ENCODE data around the gene RGS9. TPM values are rescaled to one million over a fixed set of nuclear protein-coding genes. Genes with fewer than 3 reads are reported as not detected.

RGS9 gene
- total RNA-seq, 4 donors from 2014 or later = 1.2 to 4.4 (median 2.8) TPM

GRCh38 chr17:65183736-65184135, 46.6 kb downstream of the RGS9 start:
- in situ Hi-C loops (cut with MboI; ENCODE audit: low sequenced_read_pairs in 4 of 4) = loop anchor here in 1 of 4 donors (25.0 kb wide), 1 partner anchor 96 kb away; no protein-coding TSS in a partner anchor
- intact Hi-C loops (cut with DNase I; ENCODE audit: low total_unique reads) = no loop called here
- H3K9me3 ChIP-seq = no peaks in the 10 kb centered on the region
- H3K27me3 ChIP-seq = peaks cover 0 to 8% (median 0%) of the 10 kb centered on the region in 3 donors
- no peak overlapping the region for H3K4me3 ChIP-seq
- H3K4me1 ChIP-seq = no peaks in the 10 kb centered on the region
- DNase-seq (no peak), ATAC-seq (no peak)
- H3K36me3 ChIP-seq = no peaks in the 10 kb centered on the region
- TF ChIP-seq, protein P1, sequence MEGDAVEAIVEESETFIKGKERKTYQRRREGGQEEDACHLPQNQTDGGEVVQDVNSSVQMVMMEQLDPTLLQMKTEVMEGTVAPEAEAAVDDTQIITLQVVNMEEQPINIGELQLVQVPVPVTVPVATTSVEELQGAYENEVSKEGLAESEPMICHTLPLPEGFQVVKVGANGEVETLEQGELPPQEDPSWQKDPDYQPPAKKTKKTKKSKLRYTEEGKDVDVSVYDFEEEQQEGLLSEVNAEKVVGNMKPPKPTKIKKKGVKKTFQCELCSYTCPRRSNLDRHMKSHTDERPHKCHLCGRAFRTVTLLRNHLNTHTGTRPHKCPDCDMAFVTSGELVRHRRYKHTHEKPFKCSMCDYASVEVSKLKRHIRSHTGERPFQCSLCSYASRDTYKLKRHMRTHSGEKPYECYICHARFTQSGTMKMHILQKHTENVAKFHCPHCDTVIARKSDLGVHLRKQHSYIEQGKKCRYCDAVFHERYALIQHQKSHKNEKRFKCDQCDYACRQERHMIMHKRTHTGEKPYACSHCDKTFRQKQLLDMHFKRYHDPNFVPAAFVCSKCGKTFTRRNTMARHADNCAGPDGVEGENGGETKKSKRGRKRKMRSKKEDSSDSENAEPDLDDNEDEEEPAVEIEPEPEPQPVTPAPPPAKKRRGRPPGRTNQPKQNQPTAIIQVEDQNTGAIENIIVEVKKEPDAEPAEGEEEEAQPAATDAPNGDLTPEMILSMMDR (IDR thresholded peaks at IDR 0.05 in 4 of 5, conservative IDR thresholded peaks at IDR 0.05 in 1 of 5) = no peak
- TF ChIP-seq POLR2A (IDR thresholded peaks at IDR 0.05) = no peak
- no peak overlapping the region for H3K27ac ChIP-seq

DNA sequence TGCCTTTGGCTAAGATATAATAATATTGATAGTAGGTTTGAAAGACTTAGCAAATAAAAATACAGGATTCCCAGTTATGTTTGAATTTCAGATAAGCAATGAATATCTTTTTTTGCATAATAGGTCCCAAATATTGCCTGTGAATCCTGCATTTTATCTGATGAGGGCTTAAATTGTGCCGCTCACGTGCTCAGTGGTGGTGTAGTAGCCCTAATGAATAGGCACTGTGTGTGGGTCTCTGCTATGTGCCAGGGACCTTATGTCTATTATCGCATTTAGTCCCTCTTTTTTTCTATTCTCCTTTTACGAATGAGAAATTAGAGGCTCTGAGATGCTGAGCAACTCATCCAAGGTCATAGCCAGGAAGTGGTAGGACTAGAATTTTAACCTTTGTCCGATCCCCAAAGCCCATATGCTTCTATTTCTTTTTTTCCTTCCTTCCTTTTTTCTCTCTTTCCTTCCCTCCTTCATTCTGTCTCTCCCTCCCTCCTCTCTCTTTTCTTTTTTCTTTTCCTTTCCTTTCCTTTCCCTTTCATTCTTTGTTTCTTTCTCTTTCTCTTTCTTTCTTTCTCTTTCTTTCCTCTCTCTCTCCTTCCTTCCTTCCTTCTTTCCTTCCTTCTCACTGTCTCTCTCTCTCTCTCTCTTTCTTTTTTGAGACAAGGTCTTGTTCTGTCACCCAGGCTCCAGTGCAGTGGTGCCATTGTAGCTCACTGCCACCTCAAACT, 47.2 kb downstream of the RGS9 start:
- ATAC-seq (no peak), DNase-seq (no peak)
- H3K27me3 ChIP-seq = peaks cover 0 to 8% (median 0%) of the 10 kb centered on the region in 3 donors
- TF ChIP-seq, protein P1 (IDR thresholded peaks at IDR 0.05 in 4 of 5, conservative IDR thresholded peaks at IDR 0.05 in 1 of 5) = no peak
- TF ChIP-seq POLR2A (IDR thresholded peaks at IDR 0.05) = no peak
- in situ Hi-C loops (cut with MboI; ENCODE audit: low sequenced_read_pairs in 4 of 4) = loop anchor here in 1 of 4 donors (25.0 kb wide), 1 partner anchor 97 kb away; no protein-coding TSS in a partner anchor
- intact Hi-C loops (cut with DNase I; ENCODE audit: low total_unique reads) = no loop called here
- H3K9me3 ChIP-seq = no peaks in the 10 kb centered on the region
- no peak overlapping the region for H3K4me3 ChIP-seq
- no peak overlapping the region for H3K27ac ChIP-seq
- H3K4me1 ChIP-seq = no peaks in the 10 kb centered on the region
- no peaks in the 10 kb centered on the region for H3K36me3 ChIP-seq

DNA sequence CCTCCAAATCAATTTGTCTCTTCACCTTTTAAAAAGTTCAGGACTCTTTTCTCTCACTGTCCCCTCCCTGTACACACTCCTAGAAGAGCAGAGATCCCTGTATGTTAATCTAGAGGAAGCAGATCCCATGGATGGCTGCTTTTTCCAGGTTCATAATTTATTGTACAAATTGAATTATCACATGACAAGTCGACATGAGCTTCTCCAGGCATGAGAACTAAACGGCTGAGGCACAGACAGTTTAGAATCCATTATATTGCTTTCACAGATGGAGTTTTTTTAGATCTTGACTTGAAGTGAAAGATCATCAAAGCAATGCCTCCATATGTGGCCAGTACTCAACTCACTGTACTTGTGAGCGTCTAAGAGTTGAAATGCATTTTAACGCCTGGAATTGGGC, 47.9 kb downstream of the RGS9 start:
- Histone ChIP-seq H3K27ac (no peak overlapping the region), H3K4me1 (no peaks in the 10 kb centered on the region), H3K4me3 (no peak overlapping the region), H3K36me3 (no peaks in the 10 kb centered on the region), H3K9me3 (no peaks in the 10 kb centered on the region), H3K27me3 (peaks cover 0 to 8% (median 0%) of the 10 kb centered on the region in 3 donors)
- no peak for ATAC-seq
- TF ChIP-seq, protein P1 (IDR thresholded peaks at IDR 0.05 in 4 of 5, conservative IDR thresholded peaks at IDR 0.05 in 1 of 5) = no peak
- TF ChIP-seq POLR2A (IDR thresholded peaks at IDR 0.05) = no peak
- in situ Hi-C loops (cut with MboI; ENCODE audit: low sequenced_read_pairs in 4 of 4) (loop anchor here in 1 of 4 donors (25.0 kb wide), 1 partner anchor 98 kb away; no protein-coding TSS in a partner anchor), intact Hi-C loops (cut with DNase I; ENCODE audit: low total_unique reads) (no loop called here)
- no peak for DNase-seq

DNA sequence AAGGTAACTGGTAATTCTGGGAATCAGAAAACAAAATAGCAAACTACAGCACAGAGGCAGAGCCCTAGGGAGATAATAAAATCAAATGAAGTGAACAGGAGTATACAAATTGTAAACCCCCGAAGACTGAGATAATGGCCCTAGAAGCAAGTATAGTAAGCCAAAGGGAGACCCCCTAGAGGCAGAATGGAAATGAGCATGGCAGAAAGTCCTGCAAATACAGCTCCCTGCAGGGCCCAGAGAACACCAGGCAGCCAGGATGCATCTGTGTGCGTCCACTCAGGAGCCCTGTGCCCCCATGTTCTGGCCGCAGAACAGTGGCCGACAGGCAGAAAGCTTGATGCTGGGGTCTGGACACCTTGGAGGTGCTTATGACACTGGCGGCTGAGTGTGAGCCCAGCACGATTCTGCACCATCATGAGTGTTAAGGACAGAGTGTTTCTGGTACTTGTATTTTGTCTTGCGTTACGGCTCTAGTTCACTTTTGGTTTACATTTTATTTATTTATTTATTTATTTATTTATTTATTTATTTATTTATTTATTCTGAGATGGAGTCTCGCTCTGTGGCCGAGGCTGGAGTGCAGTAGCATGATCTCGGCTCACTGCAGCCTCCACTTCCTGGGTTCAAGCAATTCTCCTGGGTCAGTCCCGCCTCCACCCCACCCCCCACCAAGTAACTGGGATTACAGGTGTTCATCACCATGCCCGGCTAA, 48.7 kb downstream of the RGS9 start:
- Histone ChIP-seq H3K27ac (no peak overlapping the region), H3K4me3 (no peak overlapping the region), H3K36me3 (no peaks in the 10 kb centered on the region), H3K9me3 (no peaks in the 10 kb centered on the region), H3K27me3 (peaks cover 0 to 8% (median 0%) of the 10 kb centered on the region in 3 donors), H3K4me1 (no peaks in the 10 kb centered on the region)
- TF ChIP-seq POLR2A (IDR thresholded peaks at IDR 0.05) = no peak
- TF ChIP-seq, protein P1 (IDR thresholded peaks at IDR 0.05 in 4 of 5, conservative IDR thresholded peaks at IDR 0.05 in 1 of 5) = no peak
- intact Hi-C loops (cut with DNase I; ENCODE audit: low total_unique reads) = no loop called here
- in situ Hi-C loops (cut with MboI; ENCODE audit: low sequenced_read_pairs in 4 of 4) = loop anchor here in 1 of 4 donors (25.0 kb wide), 1 partner anchor 99 kb away; no protein-coding TSS in a partner anchor
- DNase-seq (no peak), ATAC-seq (no peak)

Data from gastrocnemius medialis (tissue), 4 donors.